Hematopoietic multipotent progenitor cell treated with erythropoietin and hydrocortisone succinate and interleukin-3 and kit ligand, for 4 days (in vitro differentiated cells): Measurements from ENCODE around the gene EVA1B.
A peak's percentile ranks its signal among the peaks of the same experiment; 100 is the strongest.

ENCODE experiments used
- DNase-seq: peaks from one replicate; pipeline ENCODE4 v3.0.0-alpha.2; 2015

Gene EVA1B

DNA sequence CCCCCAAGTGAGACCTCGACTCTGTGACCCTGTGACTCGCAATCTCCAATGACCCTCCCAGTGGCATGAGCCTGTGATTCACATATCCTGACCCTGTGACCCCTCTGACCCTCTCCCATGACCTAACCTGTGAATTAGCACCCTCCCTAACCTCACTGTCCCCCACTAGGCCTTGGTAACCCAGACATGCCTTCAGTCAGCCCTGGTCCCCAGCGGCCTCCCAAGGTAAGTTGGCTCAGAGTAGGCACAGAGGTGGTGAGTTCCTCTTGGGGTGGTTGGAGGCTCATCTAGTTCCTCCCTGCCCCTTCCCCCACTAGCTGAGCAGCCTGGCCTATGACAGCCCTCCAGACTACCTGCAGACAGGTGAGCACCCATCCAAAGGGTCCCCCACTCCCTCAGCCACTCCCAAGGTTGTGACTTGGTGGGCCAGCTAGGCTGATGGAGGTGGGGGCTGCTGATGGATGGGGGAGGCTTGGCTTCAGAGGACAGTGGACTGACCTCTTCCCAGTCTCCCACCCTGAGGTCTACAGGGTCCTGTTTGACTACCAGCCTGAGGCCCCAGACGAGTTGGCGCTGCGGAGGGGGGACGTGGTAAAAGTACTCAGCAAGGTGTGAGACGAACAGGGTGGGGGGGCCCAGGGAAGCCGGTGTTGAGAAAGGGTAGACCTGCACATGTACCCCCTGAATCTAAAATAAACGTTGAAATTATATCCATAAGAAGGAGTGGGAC, 15.7 kb downstream of the EVA1B start:
- no peak for DNase-seq

DNA sequence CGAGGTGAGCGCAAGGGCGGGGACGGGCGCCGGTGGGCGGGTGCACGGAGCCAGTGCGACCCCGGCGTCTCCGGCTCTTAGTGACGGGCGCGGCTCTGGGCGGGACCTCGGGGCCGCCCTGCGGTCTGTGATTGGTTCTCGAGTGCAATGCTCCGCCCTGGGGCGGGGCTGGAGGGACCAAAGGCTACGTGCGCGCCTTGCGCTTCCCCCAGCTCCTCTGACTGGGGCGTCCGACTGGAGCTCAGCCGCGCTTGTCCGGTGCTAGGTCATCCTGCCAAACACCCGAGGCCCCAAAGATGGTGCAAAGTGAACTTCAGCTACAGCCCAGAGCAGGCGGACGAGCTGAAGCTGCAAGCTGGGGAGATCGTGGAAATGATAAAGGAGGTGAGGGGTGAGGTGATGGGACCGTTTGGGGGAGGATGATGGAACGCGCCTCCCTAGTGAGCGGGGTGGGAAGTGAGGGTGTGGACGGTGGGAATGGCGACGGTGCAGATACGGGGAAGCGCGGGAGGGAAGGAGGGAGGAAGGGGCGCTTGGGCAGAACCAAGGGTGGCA, 16.5 kb downstream of the EVA1B start:
- DNase-seq, result peak; percentile 97

DNA sequence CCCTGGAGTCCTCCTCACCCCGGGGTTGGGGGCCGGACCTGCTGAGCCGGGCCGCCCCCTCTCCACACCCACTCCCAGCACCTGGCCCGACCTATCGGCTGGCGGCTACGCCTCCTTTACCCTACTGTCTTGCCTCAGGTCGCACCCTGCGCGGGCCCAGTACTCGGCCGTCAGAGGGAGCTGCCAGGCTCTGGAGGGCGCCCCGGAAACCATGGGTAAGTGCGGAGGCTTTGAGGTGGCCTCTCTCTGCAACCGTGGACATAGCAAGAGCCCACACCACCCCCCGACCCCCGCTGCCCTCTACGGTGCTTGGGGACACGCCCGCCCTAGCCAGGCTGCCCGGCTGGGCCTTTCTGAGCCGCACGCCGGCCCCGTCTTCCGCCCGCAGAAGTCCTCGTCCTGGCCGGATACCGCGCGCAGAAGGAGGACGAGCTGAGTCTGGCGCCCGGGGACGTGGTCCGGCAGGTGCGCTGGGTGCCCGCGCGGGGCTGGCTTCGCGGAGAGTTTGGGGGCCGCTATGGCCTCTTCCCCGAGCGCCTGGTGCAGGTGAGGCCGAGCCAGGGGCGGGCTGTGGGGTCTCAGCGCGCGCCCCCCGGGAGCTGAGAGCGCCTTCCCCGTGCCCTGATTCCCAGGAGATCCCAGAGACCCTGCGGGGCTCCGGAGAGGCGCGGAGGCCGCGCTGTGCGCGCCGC, 17.1 kb downstream of the EVA1B start, which contains the start of gene SH3D21:
Gene SH3D21, plus strand, starts transcription at position 159 of the 692 bp plus-strand sequence. Its CDS starts 53 bp downstream, at position 212.
- peak; percentile 63 for DNase-seq

DNA sequence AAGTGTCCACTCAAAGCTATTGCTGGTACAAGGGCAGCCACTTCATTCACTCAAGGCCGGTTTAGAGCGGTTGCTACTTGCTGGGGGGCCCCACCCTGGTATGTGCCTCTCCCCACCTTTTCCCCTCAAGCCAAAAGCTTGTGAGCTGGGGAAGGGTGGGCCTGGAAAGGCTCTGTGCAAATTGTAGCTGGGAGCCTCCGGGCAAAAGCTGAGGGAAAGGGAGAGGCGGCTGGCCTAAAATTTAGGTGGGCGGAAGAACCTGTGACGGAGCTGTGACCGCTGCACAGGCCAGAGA, 17.6 kb downstream of the EVA1B start:
- no peak for DNase-seq

DNA sequence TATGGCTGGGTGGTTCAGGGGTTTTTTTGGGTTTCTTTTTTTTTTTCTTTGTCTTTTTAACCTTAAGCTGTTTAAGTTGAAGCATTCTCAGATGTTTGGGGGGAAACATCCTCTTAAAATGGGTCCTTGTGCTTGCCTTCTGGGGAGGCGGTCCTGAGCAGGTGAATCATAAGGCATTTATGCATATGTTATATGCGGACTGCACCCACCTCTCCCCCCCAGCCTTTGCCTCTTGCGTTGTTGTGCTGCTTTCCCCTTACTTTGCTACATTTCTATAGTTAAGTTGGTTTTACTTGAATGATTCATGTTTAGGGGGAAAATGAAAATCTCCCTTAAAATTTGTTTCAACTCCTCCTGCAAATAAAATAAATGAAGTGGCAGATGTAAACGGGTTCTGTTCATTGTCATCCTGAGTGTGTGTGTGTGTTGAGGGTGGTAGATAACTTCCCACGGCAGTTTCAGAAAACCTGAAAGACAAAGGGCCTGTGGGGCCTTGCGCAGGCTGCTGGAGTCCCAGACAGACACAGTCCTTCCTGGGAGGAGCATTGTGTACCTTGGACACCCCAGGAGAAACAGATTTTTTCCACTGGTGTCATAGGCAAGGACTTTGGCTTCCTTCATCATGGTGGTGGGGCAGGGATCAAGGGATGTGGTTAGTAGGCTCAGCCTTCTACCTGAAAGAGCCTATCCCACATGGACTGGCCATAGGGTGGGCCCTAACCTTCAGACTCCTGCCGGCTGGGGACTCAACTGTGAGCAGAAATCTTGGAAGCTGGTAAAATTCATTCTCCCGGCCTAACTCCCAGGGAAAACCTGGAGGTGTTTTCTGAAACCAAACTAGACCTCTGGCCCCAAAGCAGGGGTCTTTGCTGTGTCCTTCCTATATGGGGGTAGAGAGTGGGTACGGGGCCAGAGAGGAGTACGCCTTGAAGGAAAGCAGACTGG, 18.2 kb downstream of the EVA1B start:
- no peak for DNase-seq

DNA sequence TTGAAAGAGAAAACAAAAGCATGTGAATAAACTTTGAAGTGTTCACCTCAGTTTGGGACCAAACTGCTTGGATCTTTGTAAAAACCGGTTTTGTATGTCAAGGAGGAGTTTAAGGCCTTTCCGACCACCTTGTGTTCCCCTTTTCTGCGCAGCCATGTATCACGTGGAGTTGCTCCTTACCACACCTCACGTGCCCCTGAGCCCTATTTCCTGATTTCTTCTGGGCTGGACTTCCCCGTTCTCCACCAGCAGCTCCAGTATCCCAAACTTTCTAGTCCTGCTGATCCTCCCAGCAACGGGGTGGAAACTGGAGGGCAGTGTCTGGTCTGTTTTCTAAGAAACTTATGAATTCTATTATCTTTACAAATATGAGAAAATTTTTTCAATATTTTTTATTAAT, 18.9 kb downstream of the EVA1B start:
- peak; percentile 60 for DNase-seq

DNA sequence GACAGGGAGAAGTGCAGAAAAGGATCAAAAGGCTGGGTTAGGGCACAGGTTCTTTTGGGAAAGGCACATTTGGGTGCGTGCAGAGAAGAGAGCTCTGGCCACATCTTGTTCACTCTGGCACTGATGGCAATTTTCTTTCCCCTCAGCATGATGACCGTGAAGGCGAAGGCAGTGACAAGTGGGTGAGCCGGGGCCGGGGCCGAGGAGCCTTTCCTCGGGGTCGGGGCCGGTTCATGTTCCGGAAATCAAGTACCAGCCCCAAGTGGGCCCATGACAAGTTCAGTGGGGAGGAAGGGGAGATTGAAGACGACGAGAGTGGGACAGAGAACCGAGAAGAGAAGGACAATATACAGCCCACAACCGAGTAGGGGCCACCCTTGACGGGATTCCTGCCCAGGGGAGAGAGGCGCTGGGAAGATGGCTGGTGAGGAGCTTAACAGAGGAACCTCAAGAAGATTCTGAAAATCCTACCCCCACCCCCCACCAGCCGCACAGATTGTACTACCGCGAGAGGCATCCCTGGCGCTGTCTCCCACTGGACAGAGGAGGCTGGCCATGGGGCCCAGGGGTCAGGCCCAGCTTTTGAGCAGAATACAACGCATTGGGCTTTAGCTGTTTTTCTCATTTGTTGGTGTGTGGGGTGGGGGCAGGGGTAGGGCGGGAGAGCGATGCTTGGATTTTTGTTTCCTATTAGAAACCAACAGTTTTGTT, 19.6 kb downstream of the EVA1B start:
- DNase-seq, result no peak

DNA sequence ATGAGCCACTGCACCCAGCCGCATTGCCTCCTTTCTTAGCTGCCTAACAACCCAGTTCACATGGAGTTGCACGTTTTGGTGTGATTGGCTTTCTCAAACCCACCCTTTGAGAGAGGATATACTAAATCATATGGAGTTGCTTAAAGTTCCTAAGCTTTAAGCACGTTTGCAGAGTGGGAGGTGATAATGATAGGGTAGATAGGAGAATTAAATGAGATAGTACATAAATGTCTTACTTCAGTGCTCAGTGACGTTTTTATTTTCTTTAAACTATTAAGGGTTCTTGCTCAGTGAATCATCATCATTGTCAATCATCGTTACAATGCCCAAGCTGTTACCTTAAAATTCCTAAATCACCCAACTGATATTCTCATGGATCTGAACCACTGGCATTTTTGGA, 20.2 kb downstream of the EVA1B start:
- no peak for DNase-seq

DNA sequence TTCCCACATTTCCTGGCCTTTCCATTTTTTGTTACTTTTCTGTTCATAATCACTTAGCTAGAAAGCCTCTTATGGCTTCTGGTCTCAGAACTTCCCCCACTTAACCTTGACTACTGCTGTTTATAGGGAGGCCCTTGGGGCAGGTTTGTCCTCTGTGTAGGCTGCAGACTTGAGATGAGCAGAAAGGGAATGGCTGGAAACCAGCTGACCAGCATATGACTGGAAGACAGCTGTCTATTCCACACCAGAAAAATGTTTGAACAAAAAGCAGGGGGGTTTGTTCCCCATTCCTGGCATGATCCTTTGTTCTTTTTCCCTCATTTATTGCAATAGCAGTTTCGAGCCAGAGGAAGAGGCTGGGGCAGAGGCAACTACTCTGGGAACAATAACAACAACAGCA, 22.2 kb downstream of the EVA1B start:
- DNase-seq, result no peak

DNA sequence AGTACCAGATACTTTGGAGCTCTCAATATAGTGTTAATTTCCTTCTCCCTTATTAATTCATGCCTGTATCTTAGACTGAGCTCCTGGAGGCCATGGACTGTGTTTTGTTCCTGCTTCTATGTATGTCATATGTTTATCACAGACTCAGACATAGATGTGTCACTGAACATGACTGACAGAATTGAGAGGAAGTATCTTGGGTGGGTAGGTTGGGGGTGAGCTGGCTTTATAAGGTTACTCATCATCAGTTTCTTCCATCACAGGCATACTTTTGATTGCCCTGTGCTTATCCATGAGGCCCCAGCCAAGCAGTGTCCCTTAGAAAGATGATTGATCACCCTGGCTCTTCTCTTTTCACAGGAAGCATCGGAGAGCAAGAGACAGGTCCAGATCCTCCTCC, 22.9 kb downstream of the EVA1B start:
- no peak for DNase-seq

DNA sequence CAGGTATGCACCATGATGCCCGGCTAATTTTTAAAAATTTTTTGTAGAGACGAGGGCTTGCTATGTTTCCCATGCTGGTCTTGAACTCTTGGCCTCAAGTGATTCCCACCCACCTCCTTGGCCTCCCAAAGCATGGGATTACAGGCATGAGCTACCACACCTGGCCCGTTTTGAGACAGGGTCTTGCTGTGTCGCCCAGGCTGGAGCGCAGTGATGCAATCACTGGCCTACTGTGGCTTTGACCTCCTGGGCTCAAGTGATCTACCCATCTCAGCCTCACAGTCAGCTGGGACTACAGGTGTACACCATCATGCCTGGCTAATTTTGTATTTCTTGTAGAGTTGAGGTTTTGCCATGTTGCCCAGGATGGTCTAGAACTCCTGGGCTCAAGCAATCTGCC, 24.8 kb downstream of the EVA1B start:
- DNase-seq, result no peak

DNA sequence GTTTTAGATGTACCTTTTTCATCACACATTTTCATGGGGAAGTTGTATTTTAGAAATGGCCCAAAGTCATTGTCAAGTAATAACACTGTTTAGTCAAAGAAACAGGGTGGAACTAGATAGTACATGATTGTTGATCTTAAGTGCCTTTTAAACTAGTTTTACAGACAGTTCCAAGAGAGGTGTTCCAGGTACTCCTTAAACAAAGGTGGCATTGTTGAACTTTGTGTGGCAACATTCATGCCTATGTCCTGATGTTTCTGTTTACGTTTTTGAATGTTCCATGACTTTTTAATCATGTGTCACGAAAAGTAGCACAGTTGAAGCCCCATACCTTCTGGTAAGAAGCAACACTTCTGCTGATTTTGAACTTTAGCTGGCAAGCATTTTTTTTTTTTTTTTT, 26.4 kb downstream of the EVA1B start:
- no peak for DNase-seq

DNA sequence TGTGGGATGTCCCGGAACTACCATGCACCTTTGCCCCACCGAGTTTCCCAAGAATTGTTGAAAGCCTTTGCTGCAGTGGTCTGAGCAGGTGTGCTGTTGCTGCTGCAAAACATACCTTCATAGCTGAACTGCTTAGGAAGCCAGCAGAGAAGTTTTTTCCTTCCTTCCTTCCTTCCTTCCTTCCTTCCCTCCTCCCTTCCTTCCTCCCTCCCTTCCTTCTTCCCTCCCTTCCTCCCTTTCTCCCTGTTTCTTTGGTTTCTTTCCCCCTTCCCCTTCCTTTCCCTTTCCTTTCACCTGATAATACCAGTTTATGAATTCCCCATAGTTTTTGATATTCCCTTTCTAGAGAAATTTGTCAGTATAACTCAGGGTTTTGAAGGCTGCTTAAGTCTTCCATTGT, 28.1 kb downstream of the EVA1B start:
- DNase-seq, result no peak

DNA sequence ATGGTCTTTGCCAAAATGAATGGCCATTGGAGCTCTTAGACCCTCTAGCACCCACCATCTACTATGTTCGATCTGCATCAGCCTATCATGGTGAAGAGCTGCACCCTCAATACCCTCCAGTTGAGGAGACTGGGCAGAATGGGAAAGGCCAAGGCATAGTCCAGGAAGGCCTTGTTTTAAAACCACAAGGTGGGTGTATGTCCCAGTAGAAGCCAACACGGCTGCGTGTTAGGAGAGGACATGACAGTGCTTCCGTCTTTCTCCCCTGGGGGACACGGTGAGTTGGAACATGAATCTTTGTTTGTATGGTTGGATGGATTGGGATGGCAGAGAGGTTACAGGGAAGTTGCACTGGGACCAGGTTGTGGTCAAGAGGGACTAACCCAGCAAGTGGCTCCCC, 35.9 kb downstream of the EVA1B start:
- no peak for DNase-seq

DNA sequence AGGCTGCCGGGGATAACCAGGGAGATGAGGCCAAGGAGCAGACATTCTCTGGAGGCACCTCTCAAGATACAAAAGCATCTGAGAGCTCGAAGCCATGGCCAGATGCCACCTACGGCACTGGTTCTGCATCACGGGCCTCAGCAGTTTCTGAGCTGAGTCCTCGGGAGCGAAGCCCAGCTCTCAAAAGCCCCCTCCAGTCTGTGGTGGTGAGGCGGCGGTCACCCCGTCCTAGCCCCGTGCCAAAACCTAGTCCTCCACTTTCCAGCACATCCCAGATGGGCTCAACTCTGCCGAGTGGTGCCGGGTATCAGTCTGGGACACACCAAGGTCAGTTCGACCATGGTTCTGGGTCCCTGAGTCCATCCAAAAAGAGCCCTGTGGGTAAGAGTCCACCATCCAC, 36.6 kb downstream of the EVA1B start:
- DNase-seq, result no peak

DNA sequence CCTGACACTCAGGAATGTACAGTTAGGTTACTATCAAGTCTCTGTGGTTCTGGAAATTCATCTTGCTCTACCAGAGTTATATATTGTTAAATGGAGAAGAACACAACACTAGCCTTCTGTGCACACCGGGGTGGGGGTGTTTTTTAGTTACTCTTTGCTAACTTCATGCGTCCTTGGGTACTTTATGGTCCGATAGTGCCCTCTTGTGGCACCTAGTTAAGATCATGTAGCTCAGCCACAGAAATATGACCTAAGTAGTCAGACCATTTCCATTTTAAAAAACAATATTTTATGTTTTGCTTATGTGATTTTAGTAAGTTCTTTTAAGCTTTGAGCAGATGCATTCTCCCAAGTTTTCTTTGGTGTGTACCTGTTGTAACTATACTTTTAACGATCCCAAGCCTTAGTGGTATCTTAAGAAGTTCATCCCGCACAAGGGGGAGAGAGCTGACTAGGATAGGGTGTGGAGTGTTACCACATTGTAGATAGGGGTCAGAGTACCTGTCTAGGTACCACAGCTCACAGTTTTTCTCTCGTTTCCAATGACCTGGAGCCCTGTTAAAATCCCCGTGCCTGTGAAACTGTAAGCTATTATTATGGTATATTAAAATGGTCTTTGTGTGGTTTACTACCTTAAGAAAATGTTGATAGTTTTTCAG, 37.9 kb downstream of the EVA1B start:
- DNase-seq, result peak; percentile 95

DNA sequence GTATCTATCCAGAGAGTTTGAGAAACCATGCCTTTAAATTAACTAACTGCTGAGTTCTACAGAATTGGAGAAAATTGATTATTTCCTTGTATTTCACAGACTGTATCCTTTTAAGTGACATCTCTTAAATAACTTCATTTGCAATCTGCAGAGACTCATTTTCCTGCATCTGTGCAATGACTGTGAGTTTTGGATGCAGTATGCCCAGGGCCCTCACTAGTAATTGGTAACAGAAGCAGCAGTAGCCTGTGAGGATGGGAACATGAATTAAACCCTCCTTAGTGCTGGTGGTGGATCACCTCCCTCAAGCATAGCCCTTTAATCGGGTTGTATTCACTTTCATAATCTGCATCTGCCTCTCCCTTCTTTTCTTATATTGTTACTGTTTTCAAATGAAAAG, 38.9 kb downstream of the EVA1B start:
- no peak for DNase-seq

DNA sequence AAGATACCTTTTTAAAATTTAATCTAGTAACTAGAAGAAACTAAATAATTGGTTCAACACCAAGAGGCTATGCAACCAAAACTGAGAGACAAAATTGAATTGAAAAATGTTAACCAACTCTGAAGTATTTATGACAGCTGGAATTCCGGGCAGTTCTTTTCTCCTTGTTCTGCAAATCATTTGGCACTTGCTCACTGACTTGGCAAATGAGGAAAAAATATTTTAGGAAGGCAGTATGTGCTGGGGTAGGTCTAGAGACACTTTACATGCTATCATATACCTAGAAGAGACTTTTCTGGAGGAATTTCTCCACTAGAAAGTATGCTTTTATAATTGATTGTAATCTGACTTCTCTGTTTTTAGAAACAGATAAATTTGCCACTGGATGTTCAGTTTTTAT, 39.4 kb downstream of the EVA1B start:
- DNase-seq, result no peak

DNA sequence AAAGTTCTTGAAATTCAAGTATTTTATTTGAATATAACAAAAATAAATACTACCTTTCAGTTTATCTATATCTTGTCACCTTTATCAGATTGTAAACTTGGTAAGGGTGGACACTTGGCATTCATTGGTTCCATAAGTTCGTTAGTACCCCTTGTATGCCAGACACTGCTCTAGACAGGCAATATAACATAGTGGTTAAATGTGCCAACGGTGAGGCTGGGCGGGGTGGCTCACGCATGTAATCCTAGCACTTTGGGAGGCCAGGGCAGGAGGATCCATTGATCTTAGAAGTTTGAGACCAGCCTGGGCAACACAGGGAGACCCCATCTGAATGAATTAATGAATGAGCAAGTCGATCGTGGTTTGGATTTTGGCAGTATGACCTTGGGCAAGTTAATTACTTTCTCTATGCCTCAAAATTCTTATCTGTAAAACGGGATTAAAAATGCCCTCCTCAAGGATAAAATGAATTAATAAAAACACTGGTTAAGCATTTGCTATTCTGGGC, 43.6 kb downstream of the EVA1B start:
- DNase-seq, result no peak

DNA sequence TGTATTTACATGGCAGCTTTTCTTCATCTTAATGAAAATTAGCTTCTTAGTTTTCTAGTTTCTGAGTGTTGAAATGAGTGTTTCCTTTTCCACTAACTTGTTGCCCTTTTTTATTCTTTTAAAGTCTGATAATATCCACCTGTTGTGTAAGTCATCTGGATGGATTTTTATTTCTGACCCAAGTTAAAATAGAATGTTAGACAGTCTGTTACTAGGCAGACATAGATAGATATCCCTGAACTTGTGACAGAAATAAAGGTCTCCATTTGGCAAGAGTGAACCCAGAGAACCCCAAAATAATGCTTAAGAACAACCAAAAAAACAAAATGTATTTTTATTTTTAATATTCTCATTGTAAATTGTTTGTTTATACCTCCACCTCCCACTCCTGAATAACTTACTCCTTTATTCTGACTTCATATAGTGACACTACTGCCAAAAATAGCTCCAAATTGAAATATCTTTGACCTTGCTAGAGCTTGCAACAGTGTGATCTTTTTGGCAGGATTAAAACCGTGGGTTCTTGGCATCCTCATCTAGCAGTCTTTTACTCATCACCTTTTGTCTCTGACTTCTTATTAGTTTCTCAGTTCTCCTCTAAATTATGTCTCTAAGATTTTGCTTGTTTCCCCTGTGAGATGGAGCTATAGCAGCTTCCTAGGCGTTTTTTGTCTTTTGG, 44.2 kb downstream of the EVA1B start:
- no peak for DNase-seq

DNA sequence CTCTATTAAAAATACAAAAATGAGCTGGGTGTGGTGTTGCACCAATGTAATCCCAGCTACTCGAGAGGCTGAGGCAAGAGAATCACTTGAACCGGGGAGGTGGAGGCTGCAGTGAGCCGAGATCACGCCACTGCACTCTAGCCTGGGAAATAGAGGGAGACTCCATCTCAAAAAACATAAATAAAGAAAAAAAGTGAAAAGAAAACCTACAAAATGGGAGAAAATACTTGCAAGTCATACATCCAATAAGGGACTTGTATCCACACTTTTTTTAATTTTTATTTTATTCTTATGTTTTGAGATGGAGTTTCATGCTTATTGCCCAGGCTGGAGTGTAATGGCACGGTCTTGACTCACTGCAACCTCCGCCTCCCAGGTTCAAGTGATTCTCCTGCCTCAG, 46.8 kb downstream of the EVA1B start:
- DNase-seq, result no peak
